ENCODE measurements around the gene TMEM132C.

- TF ChIP-seq, protein P1, sequence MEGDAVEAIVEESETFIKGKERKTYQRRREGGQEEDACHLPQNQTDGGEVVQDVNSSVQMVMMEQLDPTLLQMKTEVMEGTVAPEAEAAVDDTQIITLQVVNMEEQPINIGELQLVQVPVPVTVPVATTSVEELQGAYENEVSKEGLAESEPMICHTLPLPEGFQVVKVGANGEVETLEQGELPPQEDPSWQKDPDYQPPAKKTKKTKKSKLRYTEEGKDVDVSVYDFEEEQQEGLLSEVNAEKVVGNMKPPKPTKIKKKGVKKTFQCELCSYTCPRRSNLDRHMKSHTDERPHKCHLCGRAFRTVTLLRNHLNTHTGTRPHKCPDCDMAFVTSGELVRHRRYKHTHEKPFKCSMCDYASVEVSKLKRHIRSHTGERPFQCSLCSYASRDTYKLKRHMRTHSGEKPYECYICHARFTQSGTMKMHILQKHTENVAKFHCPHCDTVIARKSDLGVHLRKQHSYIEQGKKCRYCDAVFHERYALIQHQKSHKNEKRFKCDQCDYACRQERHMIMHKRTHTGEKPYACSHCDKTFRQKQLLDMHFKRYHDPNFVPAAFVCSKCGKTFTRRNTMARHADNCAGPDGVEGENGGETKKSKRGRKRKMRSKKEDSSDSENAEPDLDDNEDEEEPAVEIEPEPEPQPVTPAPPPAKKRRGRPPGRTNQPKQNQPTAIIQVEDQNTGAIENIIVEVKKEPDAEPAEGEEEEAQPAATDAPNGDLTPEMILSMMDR (IDR thresholded peaks at IDR 0.05): no peak
- TF ChIP-seq POLR2A (IDR thresholded peaks at IDR 0.05): no peak
Measured at GRCh38 chr12:128394137-128394536, 127.2 kb downstream of the TMEM132C start.
